Smooth muscle cell (in vitro differentiated cells): ENCODE measurements around the gene SERF2. TPM values are rescaled to one million over a fixed set of nuclear protein-coding genes. Genes with fewer than 3 reads are reported as not detected.
A peak's percentile ranks its signal among the peaks of the same experiment; 100 is the strongest.

Experiments
- DNase-seq: peaks from one replicate; lab custom pipeline; 2025; ENCODE audit not compliant: unreplicated experiment; lab: John Stamatoyannopoulos, UW
- H2AFZ ChIP-seq: fragments of 200-600 bp; sonication (generic); 2 replicates; pipeline ENCODE4 v1.6.0; 2016; ENCODE audit warnings: antibody characterized with exemption, low read depth, mild to moderate bottlenecking
- H3F3A ChIP-seq: fragments of 200-600 bp; sonication (generic); 2 replicates; pipeline ENCODE4 v1.6.0; 2017; ENCODE audit warnings: antibody characterized with exemption, low read depth
- H3K27ac ChIP-seq: fragments of 200-600 bp; sonication (generic); 2 replicates; pipeline ENCODE4 v1.5.1; 2016; ENCODE audit warnings: low read depth, mild to moderate bottlenecking
- H3K27me3 ChIP-seq: fragments of 200-600 bp; sonication (generic); 2 replicates; pipeline ENCODE4 v1.6.1; 2016; ENCODE audit warnings: low read depth, mild to moderate bottlenecking
- H3K36me3 ChIP-seq: fragments of 200-600 bp; sonication (generic); 2 replicates; pipeline ENCODE4 v1.5.1; 2016; ENCODE audit warnings: low read depth
- H3K4me1 ChIP-seq: fragments of 200-600 bp; sonication (generic); 2 replicates; pipeline ENCODE4 v1.5.1; 2016; ENCODE audit warnings: low read depth
- H3K4me2 ChIP-seq: fragments of 200-600 bp; sonication (generic); 2 replicates; pipeline ENCODE4 v1.6.0; 2016; ENCODE audit warnings: mild to moderate bottlenecking
- H3K4me3 ChIP-seq: fragments of 200-600 bp; sonication (generic); 2 replicates; pipeline ENCODE4 v1.5.1; 2016; ENCODE audit warnings: mild to moderate bottlenecking
- H3K79me2 ChIP-seq: fragments of 200-600 bp; sonication (generic); 2 replicates; pipeline ENCODE4 v1.6.0; 2016; ENCODE audit warnings: low read depth, mild to moderate bottlenecking
- H3K9ac ChIP-seq: fragments of 200-600 bp; sonication (generic); 2 replicates; pipeline ENCODE4 v1.6.0; 2016; ENCODE audit warnings: low read depth
- H3K9me3 ChIP-seq: fragments of 200-600 bp; sonication (generic); replicated peaks from 2 replicates; pipeline ENCODE4 v1.5.1; 2016; ENCODE audit warnings: low read depth
- H4K20me1 ChIP-seq: fragments of 200-600 bp; sonication (generic); 2 replicates; pipeline ENCODE4 v1.6.0; 2016; ENCODE audit warnings: low read depth
- whole genome bisulfite sequencing: methylation state at CpG from one replicate; pipeline ENCODE4 v1.1.7; 2016; ENCODE audit warnings: low lambda C conversion rate; 5-methylcytosine and 5-hydroxymethylcytosine counted together
- polyA plus RNA-seq: library from polyadenylated mRNA; unstranded; fragments of >200 nt; fragmentation: Nextera tagmentation; extraction: Ambion mirVana; gene quantifications from 2 replicates; pipeline ENCODE4 v1.2.1, GENCODE V29; 2016
- total RNA-seq: library from RNA; depleted of rRNA; stranded (reverse); fragments of >200 nt; gene quantifications from 2 replicates; pipeline ENCODE4 v1.2.3, GENCODE V29; 2014
- TF ChIP-seq, protein P1 (sequence below): fragments of 200-600 bp; sonication (generic); IDR thresholded peaks from 2 replicates; pipeline ENCODE4 v1.5.1; 2017; ENCODE audit warnings: borderline replicate concordance, mild to moderate bottlenecking, antibody characterized with exemption; ENCODE audit not compliant: insufficient read depth, poor library complexity, severe bottlenecking

SERF2 gene
- total and polyA plus RNA-seq, 2 experiments from 2014 or later, result 1,247 to 2,420 TPM

DNA sequence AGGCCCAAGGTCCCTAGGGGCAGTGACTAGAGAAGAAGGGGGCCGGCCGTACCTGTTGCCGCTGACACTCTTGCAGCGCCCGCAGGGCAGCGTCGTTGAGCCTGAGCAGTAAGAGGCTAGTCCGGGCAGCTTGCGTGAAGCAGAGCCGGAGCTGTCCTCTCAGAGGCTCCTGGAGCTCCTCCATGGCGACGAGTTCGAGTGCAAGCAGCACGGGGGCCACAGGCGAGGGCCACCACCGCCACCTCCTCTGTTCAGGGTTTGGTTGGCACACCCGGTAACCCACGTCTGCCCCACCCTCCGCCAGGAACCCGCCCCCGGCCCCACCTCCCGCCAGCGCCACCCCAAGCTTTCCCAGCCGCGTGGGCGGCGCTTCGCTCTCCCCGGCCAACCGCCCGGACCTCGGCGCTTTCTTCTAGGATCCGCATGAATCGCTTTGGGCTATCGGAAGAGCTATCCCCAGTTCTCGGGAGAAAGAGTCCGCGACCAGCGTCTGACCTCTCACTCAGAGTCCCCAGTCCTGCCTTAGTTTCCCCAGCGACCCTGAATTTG, 15.3 kb upstream of the SERF2 start, which contains the start of gene ELL3:
ELL3 (minus strand) TSS at position 249 of the 549 bp plus-strand sequence; CDS start at position 184, 65 bp downstream.
- peaks cover 4% of the 10 kb centered on the region for H3K4me1 ChIP-seq
- TF ChIP-seq, protein P1, sequence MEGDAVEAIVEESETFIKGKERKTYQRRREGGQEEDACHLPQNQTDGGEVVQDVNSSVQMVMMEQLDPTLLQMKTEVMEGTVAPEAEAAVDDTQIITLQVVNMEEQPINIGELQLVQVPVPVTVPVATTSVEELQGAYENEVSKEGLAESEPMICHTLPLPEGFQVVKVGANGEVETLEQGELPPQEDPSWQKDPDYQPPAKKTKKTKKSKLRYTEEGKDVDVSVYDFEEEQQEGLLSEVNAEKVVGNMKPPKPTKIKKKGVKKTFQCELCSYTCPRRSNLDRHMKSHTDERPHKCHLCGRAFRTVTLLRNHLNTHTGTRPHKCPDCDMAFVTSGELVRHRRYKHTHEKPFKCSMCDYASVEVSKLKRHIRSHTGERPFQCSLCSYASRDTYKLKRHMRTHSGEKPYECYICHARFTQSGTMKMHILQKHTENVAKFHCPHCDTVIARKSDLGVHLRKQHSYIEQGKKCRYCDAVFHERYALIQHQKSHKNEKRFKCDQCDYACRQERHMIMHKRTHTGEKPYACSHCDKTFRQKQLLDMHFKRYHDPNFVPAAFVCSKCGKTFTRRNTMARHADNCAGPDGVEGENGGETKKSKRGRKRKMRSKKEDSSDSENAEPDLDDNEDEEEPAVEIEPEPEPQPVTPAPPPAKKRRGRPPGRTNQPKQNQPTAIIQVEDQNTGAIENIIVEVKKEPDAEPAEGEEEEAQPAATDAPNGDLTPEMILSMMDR, result no peak
- H3K27ac ChIP-seq, result peak within 1 kb of the TSS; percentile 14
- H2AFZ ChIP-seq, result peak within 1 kb of the TSS; percentile 61
- H3K36me3 ChIP-seq, result peaks cover 7% of the 10 kb centered on the region
- H3K4me2 ChIP-seq, result peak within 1 kb of the TSS; percentile 88
- H3K4me3 ChIP-seq, result peak within 1 kb of the TSS; percentile 67
- H3K9me3 ChIP-seq, result no peaks in the 10 kb centered on the region
- H3K79me2 ChIP-seq, result no peaks in the 10 kb centered on the region
- WGBS, result 2% methylated on average over 34 of the region's 41 CpGs
- peak; percentile 55 for DNase-seq
- peak within 1 kb of the TSS; percentile 18 for H3K9ac ChIP-seq
- no peaks in the 10 kb centered on the region for H3K27me3 ChIP-seq
- H4K20me1 ChIP-seq, result peaks cover 15% of the 10 kb centered on the region
- H3F3A ChIP-seq, result peaks cover 34% of the 10 kb centered on the region

DNA sequence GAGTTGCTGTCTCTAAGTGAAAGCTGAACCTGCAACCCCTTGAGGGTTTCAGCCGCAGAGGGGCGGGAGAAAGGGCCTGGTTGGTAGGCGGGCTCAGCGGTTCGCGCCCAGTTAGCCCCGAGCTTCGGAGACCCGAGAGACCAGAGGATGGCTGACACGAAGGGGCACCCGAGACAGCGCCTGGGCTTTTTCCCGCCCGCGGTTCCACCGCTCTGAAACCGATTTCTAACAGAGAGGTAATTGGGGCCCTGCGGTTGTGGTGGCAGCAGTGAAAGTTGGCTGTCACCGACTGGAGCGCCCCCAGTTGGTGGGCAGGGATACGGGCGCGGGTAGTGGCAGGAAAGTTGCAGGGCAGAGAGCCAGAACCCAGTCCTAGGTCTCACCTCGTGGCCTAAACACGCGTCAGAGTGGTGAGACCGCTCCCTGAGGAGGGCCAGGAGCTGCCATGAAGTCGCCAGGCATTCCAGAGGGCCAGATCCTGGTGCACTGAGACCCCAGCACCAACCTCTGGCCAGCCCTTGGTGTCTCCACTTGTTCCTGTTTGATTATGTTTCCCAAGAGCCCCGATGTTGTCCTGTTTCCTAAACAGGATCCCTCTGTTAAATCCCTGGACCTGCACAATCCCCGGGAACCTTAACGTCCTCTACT, 14.7 kb upstream of the SERF2 start:
- peaks cover under 1% of the 10 kb centered on the region for H3K36me3 ChIP-seq
- H3F3A ChIP-seq, result peaks cover 28% of the 10 kb centered on the region
- TF ChIP-seq, protein P1, result peak; percentile 54
- no peaks in the 10 kb centered on the region for H3K27me3 ChIP-seq
- H3K4me1 ChIP-seq, result peaks cover 4% of the 10 kb centered on the region
- H3K27ac ChIP-seq, result peak overlapping the region; percentile 14
- peak overlapping the region; percentile 18 for H3K9ac ChIP-seq
- DNase-seq, result peak; percentile 55
- peaks cover 9% of the 10 kb centered on the region for H4K20me1 ChIP-seq
- H2AFZ ChIP-seq, result peak overlapping the region; percentile 61
- H3K9me3 ChIP-seq, result no peaks in the 10 kb centered on the region
- peak overlapping the region; percentile 88 for H3K4me2 ChIP-seq
- 4% methylated on average over 31 of the region's 31 CpGs for WGBS
- H3K4me3 ChIP-seq, result peak overlapping the region; percentile 67
- H3K79me2 ChIP-seq, result no peaks in the 10 kb centered on the region

DNA sequence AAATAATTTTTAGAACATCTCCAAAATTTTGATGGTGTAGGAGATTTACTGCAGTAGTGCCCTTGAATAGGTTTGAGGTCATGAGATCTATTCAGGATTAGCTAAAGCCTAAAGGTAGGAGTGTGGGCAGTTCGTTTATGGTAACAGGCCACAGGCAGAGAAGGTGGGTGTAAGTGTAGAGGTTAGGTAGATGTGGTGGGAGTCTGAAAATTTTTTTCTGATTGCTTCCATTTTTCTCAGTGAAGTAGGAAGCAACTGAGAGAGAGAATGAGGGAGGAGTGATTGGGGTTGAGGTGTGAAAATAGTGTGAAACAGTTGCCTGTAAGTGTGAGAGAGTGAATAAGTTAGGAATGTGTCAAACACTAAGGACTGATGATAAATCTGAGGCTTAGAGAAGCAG, 13.1 kb upstream of the SERF2 start:
- Histone ChIP-seq H3K27ac (no peak overlapping the region), H4K20me1 (peaks cover 8% of the 10 kb centered on the region), H3K4me1 (peaks cover 4% of the 10 kb centered on the region), H2AFZ (no peak overlapping the region), H3K9ac (no peak overlapping the region), H3K4me3 (no peak overlapping the region), H3K79me2 (no peaks in the 10 kb centered on the region), H3K4me2 (no peak overlapping the region), H3F3A (peaks cover 16% of the 10 kb centered on the region), H3K9me3 (no peaks in the 10 kb centered on the region), H3K36me3 (no peaks in the 10 kb centered on the region), H3K27me3 (no peaks in the 10 kb centered on the region)
- TF ChIP-seq, protein P1, result no peak
- no peak for DNase-seq
- WGBS, result 80% methylated on average over 1 of the region's 1 CpG

DNA sequence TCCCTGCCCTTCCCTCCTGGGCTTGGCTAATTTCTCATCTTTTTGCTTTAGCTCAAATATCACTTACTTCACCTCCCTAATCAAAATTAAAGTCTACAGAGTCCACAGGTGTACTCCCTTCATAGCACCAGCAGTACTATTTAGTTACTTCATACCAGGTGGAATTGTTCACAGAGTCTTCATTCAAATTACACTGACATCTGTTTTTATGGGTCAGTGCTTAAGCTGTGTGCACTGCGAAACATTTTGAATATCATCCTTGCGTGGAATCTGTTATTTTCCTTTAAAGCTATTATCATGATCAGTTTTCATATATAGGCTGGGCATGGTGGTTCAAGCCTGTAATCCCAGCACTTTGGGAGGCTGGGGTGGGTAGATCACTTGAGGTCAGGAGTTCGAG, 2.7 kb upstream of the SERF2 start:
- H3K4me1 ChIP-seq, result peaks cover 13% of the 10 kb centered on the region
- no peaks in the 10 kb centered on the region for H3K9me3 ChIP-seq
- no peak overlapping the region for H2AFZ ChIP-seq
- no peak overlapping the region for H3K9ac ChIP-seq
- peaks cover 19% of the 10 kb centered on the region for H4K20me1 ChIP-seq
- H3K4me3 ChIP-seq, result no peak overlapping the region
- H3F3A ChIP-seq, result peaks cover 5% of the 10 kb centered on the region
- peaks cover 23% of the 10 kb centered on the region for H3K79me2 ChIP-seq
- 94% methylated on average over 3 of the region's 3 CpGs for WGBS
- no peaks in the 10 kb centered on the region for H3K27me3 ChIP-seq
- no peak for DNase-seq
- no peaks in the 10 kb centered on the region for H3K36me3 ChIP-seq
- TF ChIP-seq, protein P1, result no peak
- no peak overlapping the region for H3K4me2 ChIP-seq
- no peak overlapping the region for H3K27ac ChIP-seq
